ENCODE measurements around the gene RBM4B. TPM values are rescaled to one million over a fixed set of nuclear protein-coding genes. Genes with fewer than 3 reads are reported as not detected.

Gene RBM4B
- total RNA-seq, 1 donor from 2014 or later = 29.3 TPM

GRCh38 chr11:66616379-66617154, 61.1 kb downstream of the RBM4B start, which contains the start of gene RBM14:
Gene RBM14 (plus strand): TSS chr11:66616630. CDS start chr11:66616721, 91 bp downstream.
- H3K27me3 Mint-ChIP-seq (ENCODE audit: unreplicated experiment) = peaks cover 18% of the 10 kb centered on the region
- no peak for TF ChIP-seq CTCF (IDR thresholded peaks at IDR 0.05; ENCODE audit: unreplicated experiment)
- H3K27ac Mint-ChIP-seq (ENCODE audit: unreplicated experiment) = peak within 1 kb of the TSS; percentile 98
- peaks cover 19% of the 10 kb centered on the region for H3K36me3 Mint-ChIP-seq (ENCODE audit: low read depth, unreplicated experiment)
- H3K4me1 Mint-ChIP-seq (ENCODE audit: unreplicated experiment) = peaks cover 31% of the 10 kb centered on the region
- H3K4me3 Mint-ChIP-seq (ENCODE audit: unreplicated experiment) = peak within 1 kb of the TSS; percentile 99
- no peaks in the 10 kb centered on the region for H3K9me3 Mint-ChIP-seq (ENCODE audit: unreplicated experiment)
- peak; percentile 98 for DNase-seq (ENCODE audit: low spot score)

Other genes starting within 250 kb of the RBM4B start
- gene MRPL11, start 239.0 kb downstream of the RBM4B start, total RNA-seq (ENCODE audit: unreplicated experiment) = 73.0 TPM
- 2.0 TPM for gene PELI3, start 211.0 kb downstream of the RBM4B start, total RNA-seq (ENCODE audit: unreplicated experiment)
- gene DPP3, start 197.5 kb downstream of the RBM4B start, total RNA-seq (ENCODE audit: unreplicated experiment) = 41.3 TPM
- 35.8 TPM for gene BBS1, start 167.3 kb downstream of the RBM4B start, total RNA-seq (ENCODE audit: unreplicated experiment)
- gene ZDHHC24, start 131.8 kb downstream of the RBM4B start, total RNA-seq (ENCODE audit: unreplicated experiment) = 10.3 TPM
- 0.21 TPM for gene ACTN3, start 131.0 kb downstream of the RBM4B start, total RNA-seq (ENCODE audit: unreplicated experiment)
- 9.2 TPM for gene CTSF, start 109.3 kb downstream of the RBM4B start, total RNA-seq (ENCODE audit: unreplicated experiment)
- gene CCDC87, start 84.8 kb downstream of the RBM4B start, total RNA-seq (ENCODE audit: unreplicated experiment) = 0.54 TPM
- gene CCS, start 84.7 kb downstream of the RBM4B start, total RNA-seq (ENCODE audit: unreplicated experiment) = 51.2 TPM
- gene RBM14, start 61.3 kb downstream of the RBM4B start, total RNA-seq (ENCODE audit: unreplicated experiment) = 84.2 TPM
- gene RBM4, start 39.2 kb downstream of the RBM4B start, total RNA-seq (ENCODE audit: unreplicated experiment) = 187 TPM
- gene SPTBN2, start 51.3 kb upstream of the RBM4B start, total RNA-seq (ENCODE audit: unreplicated experiment) = 17.1 TPM
- 25.2 TPM for gene RCE1, start 165.6 kb upstream of the RBM4B start, total RNA-seq (ENCODE audit: unreplicated experiment)
- 21.4 TPM for gene LRFN4, start 179.2 kb upstream of the RBM4B start, total RNA-seq (ENCODE audit: unreplicated experiment)

Data from endothelial cell (in vitro differentiated cells).